HepG2 (cell line): ENCODE data around the gene AP3D1. TPM values are rescaled to one million over a fixed set of nuclear protein-coding genes. Genes with fewer than 3 reads are reported as not detected.
A peak's percentile ranks its signal among the peaks of the same experiment; 100 is the strongest.

ENCODE experiments used
- CREB1 ChIP-seq, 2 experiments: fragments of 450-650 bp in 1 of 2; IDR thresholded peaks; 2 replicates each; pipeline ENCODE4 v1.6.1; 2016 to 2017; ENCODE audit warnings: control low read depth in 1 of 2, mild to moderate bottlenecking in 1 of 2, missing compliant biosample characterization in 1 of 2, missing genetic modification characterization in 1 of 2
- DNMT3B ChIP-seq: conservative IDR thresholded peaks from 2 replicates; pipeline ENCODE4 v1.6.1; 2016; ENCODE audit warnings: missing biosample characterization, control low read depth
- FOXM1 ChIP-seq: sonication (generic); formaldehyde crosslinking; IDR thresholded peaks from 2 replicates; pipeline ENCODE4 v1.5.0; 2020; ENCODE audit warnings: missing genetic modification reagents
- HDAC1 ChIP-seq: sonication (generic); formaldehyde crosslinking; IDR thresholded peaks from 2 replicates; pipeline ENCODE4 v1.5.1; 2020; ENCODE audit warnings: mild to moderate bottlenecking, missing genetic modification reagents
- IKZF1 ChIP-seq: fragments of 450-650 bp; IDR thresholded peaks from 2 replicates; pipeline ENCODE4 v1.7.1; 2016
- MTA1 ChIP-seq: sonication (generic); formaldehyde crosslinking; IDR thresholded peaks from 2 replicates; pipeline ENCODE4 v1.4.0; 2020; ENCODE audit warnings: missing genetic modification reagents, mild to moderate bottlenecking, borderline replicate concordance
- PAWR ChIP-seq: sonication (generic); formaldehyde crosslinking; IDR thresholded peaks from 2 replicates; pipeline ENCODE4 v1.4.0; 2020; ENCODE audit warnings: missing genetic modification reagents, mild to moderate bottlenecking, borderline replicate concordance
- PAX8 ChIP-seq: sonication (generic); formaldehyde crosslinking; IDR thresholded peaks from 2 replicates; pipeline ENCODE4 v1.8.0; 2022; ENCODE audit warnings: mild to moderate bottlenecking, missing genetic modification reagents, borderline replicate concordance
- ZBTB1 ChIP-seq: sonication (generic); formaldehyde crosslinking; IDR thresholded peaks from 2 replicates; pipeline ENCODE4 v1.4.0; 2020; ENCODE audit warnings: missing genetic modification reagents, borderline replicate concordance
- ZNF160 ChIP-seq: sonication (generic); formaldehyde crosslinking; IDR thresholded peaks from 2 replicates; pipeline ENCODE4 v1.8.0; 2022; ENCODE audit warnings: mild to moderate bottlenecking, inconsistent platforms, missing genetic modification reagents
- ZNF232 ChIP-seq: sonication (generic); formaldehyde crosslinking; IDR thresholded peaks from 2 replicates; pipeline ENCODE4 v1.4.0; 2020; ENCODE audit warnings: missing genetic modification reagents, borderline replicate concordance
- ZNF761 ChIP-seq: sonication (generic); formaldehyde crosslinking; conservative IDR thresholded peaks from 2 replicates; pipeline ENCODE4 v1.4.0; 2020; ENCODE audit warnings: mild to moderate bottlenecking, missing genetic modification reagents
- polyA plus RNA-seq, 8 experiments: library from polyadenylated mRNA; depleted of rRNA in 3 of 8; stranded (reverse) in 7 of 8; unstranded in 1 of 8; fragments of >200 nt; fragmentation: Illumina TruSeq in 4 of 8; extraction: Trizol in 4 of 8; gene quantifications; 2 replicates each; pipeline versions ENCODE4 v1.2.1 to v1.2.3, GENCODE V29; 2011 to 2016; ENCODE audit warnings: low read depth in 4 of 8, missing spikeins in 1 of 8, mixed read lengths in 1 of 8; ENCODE audit not compliant: insufficient read depth in 1 of 8
- total RNA-seq, 5 experiments: library from RNA; depleted of rRNA; stranded (reverse); fragments of >200 nt; fragmentation: Illumina TruSeq; extraction: Trizol; gene quantifications; 2 replicates each; pipeline ENCODE4 v1.2.3, GENCODE V29; 2016; ENCODE audit warnings: low read depth in 1 of 5
- TF ChIP-seq, protein P1 (sequence below), 2 experiments: sonication (generic) in 1 of 2; formaldehyde crosslinking in 1 of 2; IDR thresholded peaks; 2 replicates each; pipeline versions ENCODE4 v1.6.1 to v1.9.0; 2014 to 2022; ENCODE audit warnings: antibody characterized with exemption in 1 of 2, borderline replicate concordance in 1 of 2, inconsistent platforms in 1 of 2, low read depth in 1 of 2, missing genetic modification reagents in 1 of 2
- TF ChIP-seq, protein P2 (sequence below): sonication (generic); formaldehyde crosslinking; IDR thresholded peaks from 2 replicates; pipeline ENCODE4 v1.5.0; 2020; ENCODE audit warnings: missing genetic modification reagents
- TF ChIP-seq, protein P3 (sequence below): sonication (generic); formaldehyde crosslinking; IDR thresholded peaks from 2 replicates; pipeline ENCODE4 v1.5.1; 2020; ENCODE audit warnings: mild to moderate bottlenecking, missing genetic modification reagents, moderate library complexity

AP3D1 gene
- total and polyA plus RNA-seq, 2 of the 13 experiments (the other 11 are each of a cell fraction or from before 2014, with no cell fraction given), result 68.0 to 82.6 TPM

DNA sequence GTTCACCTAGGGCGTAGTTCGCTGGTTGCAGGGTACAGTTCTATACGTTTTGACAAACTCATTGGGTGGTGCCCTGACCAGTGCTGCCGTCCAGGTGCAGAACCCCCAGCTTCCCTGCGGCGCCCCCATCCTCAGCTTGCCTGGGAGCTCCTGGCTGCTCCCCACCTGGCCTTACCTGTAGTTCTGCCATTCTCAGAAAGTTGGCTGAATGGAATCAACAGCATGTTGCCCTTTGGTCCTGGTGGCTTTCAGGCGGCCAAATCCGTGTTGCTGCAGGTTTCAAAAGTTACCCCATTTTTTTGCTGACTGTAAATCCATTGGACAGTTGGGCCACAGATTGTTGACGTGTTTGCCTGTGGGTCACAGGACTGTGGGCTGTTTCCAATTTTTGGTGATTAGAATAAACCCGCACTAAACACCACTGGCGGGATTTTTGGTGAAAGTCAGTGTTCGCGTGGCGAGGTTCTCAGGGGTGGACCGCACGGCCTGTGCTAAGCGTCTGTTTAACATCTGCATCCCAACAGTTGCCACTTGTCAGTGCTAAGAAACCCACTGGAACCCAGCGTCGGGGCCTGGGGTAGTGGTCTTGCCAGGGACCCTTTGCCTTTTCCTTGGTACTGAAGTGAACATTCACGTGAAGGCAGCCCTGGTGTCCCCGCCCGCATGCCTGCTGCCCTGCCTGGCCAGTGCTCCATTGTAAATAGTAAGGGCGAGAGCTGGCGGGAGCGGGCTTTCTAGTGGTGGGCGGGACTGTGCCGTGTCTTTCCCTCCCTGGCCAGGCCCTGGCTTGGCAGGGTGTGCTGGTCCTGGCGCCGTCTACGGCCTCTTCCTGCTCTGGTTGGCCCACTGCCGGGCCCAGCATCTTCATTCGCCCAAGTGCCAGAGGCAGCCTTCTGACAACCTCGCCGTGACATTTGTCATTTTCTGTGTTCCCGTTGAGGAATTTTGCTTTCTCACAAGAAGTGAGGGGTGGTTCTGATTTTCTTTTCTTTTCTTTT is 15.7 kb upstream of the AP3D1 start (continued):
- TF ChIP-seq, protein P1, sequence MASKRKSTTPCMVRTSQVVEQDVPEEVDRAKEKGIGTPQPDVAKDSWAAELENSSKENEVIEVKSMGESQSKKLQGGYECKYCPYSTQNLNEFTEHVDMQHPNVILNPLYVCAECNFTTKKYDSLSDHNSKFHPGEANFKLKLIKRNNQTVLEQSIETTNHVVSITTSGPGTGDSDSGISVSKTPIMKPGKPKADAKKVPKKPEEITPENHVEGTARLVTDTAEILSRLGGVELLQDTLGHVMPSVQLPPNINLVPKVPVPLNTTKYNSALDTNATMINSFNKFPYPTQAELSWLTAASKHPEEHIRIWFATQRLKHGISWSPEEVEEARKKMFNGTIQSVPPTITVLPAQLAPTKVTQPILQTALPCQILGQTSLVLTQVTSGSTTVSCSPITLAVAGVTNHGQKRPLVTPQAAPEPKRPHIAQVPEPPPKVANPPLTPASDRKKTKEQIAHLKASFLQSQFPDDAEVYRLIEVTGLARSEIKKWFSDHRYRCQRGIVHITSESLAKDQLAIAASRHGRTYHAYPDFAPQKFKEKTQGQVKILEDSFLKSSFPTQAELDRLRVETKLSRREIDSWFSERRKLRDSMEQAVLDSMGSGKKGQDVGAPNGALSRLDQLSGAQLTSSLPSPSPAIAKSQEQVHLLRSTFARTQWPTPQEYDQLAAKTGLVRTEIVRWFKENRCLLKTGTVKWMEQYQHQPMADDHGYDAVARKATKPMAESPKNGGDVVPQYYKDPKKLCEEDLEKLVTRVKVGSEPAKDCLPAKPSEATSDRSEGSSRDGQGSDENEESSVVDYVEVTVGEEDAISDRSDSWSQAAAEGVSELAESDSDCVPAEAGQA (IDR thresholded peaks at IDR 0.05; ENCODE audit: low read depth), result no peak
- TF ChIP-seq, protein P1 (CRISPR knock-in tag; IDR thresholded peaks at IDR 0.05; ENCODE audit: borderline replicate concordance), result peak; percentile 66; the same call in 1 of the 2 replicates
- TF ChIP-seq PAX8, result no peak
- no peak for TF ChIP-seq PAWR (CRISPR knock-in tag)
- no peak for TF ChIP-seq ZBTB1 (CRISPR knock-in tag)
- no peak for TF ChIP-seq FOXM1 (CRISPR knock-in tag)
- no peak; the same call in 1 of the 2 replicates for TF ChIP-seq MTA1
- TF ChIP-seq, protein P2, sequence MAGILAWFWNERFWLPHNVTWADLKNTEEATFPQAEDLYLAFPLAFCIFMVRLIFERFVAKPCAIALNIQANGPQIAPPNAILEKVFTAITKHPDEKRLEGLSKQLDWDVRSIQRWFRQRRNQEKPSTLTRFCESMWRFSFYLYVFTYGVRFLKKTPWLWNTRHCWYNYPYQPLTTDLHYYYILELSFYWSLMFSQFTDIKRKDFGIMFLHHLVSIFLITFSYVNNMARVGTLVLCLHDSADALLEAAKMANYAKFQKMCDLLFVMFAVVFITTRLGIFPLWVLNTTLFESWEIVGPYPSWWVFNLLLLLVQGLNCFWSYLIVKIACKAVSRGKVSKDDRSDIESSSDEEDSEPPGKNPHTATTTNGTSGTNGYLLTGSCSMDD (CRISPR knock-in tag), result no peak
- TF ChIP-seq ZNF160, result no peak
- TF ChIP-seq, protein P3, sequence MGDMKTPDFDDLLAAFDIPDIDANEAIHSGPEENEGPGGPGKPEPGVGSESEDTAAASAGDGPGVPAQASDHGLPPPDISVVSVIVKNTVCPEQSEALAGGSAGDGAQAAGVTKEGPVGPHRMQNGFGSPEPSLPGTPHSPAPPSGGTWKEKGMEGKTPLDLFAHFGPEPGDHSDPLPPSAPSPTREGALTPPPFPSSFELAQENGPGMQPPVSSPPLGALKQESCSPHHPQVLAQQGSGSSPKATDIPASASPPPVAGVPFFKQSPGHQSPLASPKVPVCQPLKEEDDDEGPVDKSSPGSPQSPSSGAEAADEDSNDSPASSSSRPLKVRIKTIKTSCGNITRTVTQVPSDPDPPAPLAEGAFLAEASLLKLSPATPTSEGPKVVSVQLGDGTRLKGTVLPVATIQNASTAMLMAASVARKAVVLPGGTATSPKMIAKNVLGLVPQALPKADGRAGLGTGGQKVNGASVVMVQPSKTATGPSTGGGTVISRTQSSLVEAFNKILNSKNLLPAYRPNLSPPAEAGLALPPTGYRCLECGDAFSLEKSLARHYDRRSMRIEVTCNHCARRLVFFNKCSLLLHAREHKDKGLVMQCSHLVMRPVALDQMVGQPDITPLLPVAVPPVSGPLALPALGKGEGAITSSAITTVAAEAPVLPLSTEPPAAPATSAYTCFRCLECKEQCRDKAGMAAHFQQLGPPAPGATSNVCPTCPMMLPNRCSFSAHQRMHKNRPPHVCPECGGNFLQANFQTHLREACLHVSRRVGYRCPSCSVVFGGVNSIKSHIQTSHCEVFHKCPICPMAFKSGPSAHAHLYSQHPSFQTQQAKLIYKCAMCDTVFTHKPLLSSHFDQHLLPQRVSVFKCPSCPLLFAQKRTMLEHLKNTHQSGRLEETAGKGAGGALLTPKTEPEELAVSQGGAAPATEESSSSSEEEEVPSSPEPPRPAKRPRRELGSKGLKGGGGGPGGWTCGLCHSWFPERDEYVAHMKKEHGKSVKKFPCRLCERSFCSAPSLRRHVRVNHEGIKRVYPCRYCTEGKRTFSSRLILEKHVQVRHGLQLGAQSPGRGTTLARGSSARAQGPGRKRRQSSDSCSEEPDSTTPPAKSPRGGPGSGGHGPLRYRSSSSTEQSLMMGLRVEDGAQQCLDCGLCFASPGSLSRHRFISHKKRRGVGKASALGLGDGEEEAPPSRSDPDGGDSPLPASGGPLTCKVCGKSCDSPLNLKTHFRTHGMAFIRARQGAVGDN, result peak; percentile 94
- no peak for TF ChIP-seq CREB1 (IDR thresholded peaks at IDR 0.05)
- no peak for TF ChIP-seq CREB1 (CRISPR knock-in tag; IDR thresholded peaks at IDR 0.05)
- no peak for TF ChIP-seq IKZF1
- no peak for TF ChIP-seq DNMT3B
- TF ChIP-seq HDAC1 (CRISPR knock-in tag), result peak; percentile 71
- no peak for TF ChIP-seq ZNF232 (CRISPR knock-in tag)
- no peak for TF ChIP-seq ZNF761 (CRISPR knock-in tag)
